SKM-1 (cell line): ENCODE data around the gene DNAJB13.

Experiments
- DNase-seq: peaks from one replicate; lab custom pipeline; 2025; ENCODE audit not compliant: unreplicated experiment; lab: John Stamatoyannopoulos, UW

Gene DNAJB13

DNA sequence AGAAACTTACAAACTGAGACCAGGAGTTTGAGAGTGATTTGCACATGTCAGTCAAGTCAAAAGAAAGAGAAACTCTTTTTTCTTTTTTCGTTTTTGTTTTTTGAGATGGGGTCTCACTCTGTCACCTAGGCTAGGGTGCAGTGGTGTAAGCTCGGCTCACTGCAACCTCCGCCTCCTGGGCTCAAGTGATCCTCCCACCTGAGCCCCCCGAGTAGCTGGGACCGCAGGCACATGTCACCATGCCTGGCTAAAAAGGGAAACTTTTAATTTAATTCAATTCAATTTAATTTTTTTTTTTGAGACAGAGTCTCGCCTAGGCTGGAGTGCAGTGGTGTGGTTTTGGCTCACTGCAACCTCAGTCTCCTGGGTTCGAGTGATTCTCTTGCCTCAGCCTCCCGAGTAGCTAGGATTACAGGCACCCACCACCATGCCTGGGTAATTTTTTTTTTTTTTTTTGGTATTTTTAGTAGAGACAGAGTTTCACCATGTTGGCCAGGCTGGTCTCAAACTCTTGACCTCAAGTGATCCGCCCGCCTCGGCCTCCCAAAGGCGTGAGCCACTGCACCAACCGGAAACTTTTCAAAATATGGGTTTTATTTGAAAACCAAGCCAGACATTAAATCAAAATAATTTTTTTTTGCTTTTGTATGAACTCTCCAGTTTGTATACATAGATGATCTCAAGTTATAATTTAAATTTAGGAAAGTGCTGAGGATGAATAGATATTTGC is 48.2 kb downstream of the DNAJB13 start:
- DNase-seq: no peak

DNA sequence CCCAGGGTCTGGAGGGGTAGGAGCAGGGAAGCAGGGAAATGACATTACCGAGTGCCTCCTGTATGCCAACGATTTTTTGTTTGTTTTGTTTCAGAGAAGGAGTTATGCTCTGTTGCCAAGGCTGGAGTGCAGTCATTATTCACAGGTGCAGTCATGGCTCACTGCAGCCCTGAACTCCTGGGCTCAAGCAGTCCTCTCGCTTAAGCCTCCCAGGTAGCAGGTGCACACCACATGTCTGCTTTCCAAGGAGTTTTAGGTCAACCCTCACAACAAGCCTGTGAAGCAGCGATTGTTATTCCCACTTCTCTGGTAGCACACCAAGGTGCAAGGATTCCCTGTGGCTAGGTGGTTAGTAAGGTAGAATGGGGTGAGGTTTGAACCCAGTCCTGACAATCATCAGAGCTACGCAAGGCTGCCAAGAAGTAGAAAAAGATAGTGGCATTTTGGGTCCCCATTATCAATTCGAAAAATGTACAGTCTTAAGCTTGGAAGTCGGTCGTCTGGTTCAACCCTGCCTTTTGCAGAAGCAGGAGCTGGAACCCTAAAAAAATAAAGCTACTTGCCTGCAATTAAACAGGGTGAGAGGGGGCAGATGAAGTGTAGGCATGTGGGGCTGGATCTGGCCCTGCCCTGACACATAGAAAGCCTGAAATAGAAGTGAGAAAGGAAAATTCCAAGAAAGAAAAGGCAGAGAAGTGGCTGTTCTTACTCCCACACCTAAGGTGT is 48.9 kb downstream of the DNAJB13 start:
- no peak for DNase-seq

- DNase-seq: no peak
Observed at GRCh38 chr11:74000307-74001133, 49.7 kb downstream of the DNAJB13 start.

DNA sequence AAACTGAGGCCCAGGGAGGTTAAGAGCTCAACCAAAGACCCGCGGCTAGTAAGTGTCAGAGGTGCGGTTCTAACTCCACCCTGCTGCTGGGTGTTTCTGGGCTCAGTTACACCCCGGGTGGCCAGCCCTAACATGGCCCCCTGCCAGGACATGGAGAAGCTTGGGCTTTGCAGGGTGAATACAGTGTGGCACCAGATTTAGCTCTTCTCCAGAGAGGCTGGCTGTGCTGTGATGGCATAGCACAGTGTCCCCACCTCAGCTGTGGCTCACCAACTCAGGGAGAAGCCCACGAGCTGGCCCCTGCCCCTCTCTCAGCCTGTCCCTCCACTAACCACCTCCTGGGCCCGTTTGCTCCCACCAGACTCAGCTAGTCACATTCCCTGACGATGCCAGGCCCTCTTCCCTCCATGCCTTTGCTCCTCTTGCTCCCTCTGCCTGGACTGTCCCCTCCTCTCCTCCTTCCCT is 51.0 kb downstream of the DNAJB13 start:
- DNase-seq: no peak

DNA sequence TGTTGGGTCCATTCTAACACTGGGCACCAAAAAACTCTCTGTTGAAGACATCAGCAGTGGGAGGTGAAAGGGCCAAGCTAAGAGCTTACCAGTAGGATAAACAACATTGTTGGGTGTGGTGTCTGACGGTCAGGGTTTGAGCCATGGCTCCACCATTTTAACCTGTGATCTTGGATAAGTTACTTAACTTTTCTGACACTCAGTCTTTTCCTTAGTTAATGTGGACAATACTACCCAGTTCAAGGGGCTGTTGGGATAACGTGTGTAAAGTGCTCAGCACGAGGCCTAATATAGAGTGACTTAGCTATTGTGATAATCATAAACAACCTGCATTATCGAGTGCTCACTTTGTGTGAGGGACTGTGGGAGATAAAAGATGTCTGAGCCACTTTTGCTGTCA is 52.0 kb downstream of the DNAJB13 start:
- no peak for DNase-seq

GRCh38 chr11:74004046-74004695 is 53.3 kb downstream of the DNAJB13 start:
- DNase-seq: no peak

GRCh38 chr11:74004759-74005615 is 54.2 kb downstream of the DNAJB13 start:
- no peak for DNase-seq

DNA sequence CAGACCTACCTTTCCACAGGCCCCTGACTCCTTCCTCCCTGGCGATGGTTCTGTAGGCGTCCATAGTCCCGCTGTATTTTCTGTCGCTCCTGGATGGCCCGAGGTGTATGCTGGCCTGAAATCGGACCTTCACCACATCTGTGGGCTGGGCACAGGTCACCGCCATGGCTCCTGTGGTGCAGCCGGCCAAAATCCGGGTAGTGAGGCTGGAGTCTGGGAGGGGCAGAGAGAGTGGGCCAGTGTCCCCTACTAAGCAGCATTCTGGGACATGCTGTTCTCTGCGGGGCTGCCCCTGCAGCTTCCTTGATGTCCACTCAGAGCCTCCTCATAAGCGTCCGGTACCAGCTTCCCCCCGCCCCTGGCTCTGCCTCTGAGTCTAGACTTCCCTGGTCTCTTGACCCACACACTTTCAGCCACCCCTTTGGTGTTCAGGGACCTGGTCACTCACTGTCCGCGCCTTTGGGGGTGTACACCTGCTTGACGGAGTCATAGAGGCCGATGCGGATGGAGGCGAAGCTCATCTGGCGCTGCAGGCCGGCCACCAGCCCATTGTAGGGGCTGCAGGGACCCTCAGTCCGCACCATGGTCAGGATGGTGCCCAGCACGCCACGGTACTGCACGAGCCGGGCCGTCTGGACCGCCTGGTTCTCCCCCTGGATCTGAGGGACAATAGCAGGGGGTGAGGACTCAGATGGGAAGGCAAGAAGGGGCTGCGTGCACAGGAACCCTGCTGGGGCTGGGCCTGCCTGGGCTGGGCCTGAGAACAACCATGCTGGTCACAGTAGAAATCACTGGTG is 55.1 kb downstream of the DNAJB13 start:
- no peak for DNase-seq

GRCh38 chr11:74006743-74007304 is 56.0 kb downstream of the DNAJB13 start:
- DNase-seq: no peak

- no peak for DNase-seq
Observed at GRCh38 chr11:74007691-74008372, 57.0 kb downstream of the DNAJB13 start.

GRCh38 chr11:74008373-74009229 is 57.8 kb downstream of the DNAJB13 start, which contains the start of gene UCP3:
UCP3 (minus strand) TSS chr11:74009085; CDS start chr11:74007042, 2,043 bp downstream.
- DNase-seq: no peak

GRCh38 chr11:74009230-74009547 is 58.4 kb downstream of the DNAJB13 start:
- DNase-seq: no peak

DNA sequence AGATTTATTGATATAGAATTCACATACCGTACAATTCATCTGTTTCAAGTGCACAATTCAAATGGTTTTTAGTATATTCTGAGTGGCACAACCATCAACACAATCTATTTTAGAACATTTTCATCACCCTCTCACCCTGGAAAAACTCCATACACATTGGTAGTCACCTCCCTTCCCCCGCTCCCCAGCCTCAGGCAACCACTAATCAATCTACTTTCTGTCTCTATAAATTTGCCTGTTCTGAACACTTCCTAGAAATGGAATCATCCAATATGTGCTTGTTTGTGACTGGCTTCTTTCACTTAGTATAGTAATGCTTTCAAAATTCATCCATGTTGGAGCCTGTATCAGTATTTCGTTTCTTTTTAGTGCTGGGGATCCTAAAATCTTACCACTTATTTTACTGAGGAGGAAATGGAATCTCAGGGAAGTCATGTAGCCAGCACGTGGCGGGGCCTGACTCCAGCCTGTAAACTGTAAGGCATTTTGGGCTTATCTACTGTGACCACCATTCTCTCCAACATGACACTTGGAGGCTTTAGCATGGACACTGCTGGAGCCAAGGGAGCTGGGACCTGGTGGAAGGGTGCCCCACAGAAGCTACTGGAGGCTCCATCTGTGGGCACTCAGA is 59.0 kb downstream of the DNAJB13 start:
- DNase-seq: no peak

- no peak for DNase-seq
Observed at GRCh38 chr11:74010306-74011300, 59.8 kb downstream of the DNAJB13 start.

GRCh38 chr11:74011360-74012073 is 60.7 kb downstream of the DNAJB13 start:
- no peak for DNase-seq
